Mesothelial cell of epicardium (in vitro differentiated cells): Measurements from ENCODE around the gene MYL11. TPM values are rescaled to one million over a fixed set of nuclear protein-coding genes. Genes with fewer than 3 reads are reported as not detected.

Experiments
- DNase-seq, 2 experiments: peaks; one replicate each; pipeline ENCODE4 v3.0.0; 2021; ENCODE audit warnings: low spot score in 2 of 2; ENCODE audit not compliant: unreplicated experiment in 2 of 2
- H3K27ac Mint-ChIP-seq: 2 replicates; pipeline ENCODE4 v1.8.0; 2021; ENCODE audit warnings: mixed read lengths
- H3K27me3 Mint-ChIP-seq: 2 replicates; pipeline ENCODE4 v1.8.0; 2021; ENCODE audit warnings: low read depth, mixed read lengths
- H3K36me3 Mint-ChIP-seq: 2 replicates; pipeline ENCODE4 v1.8.0; 2021; ENCODE audit warnings: mixed read lengths
- H3K4me1 Mint-ChIP-seq: 2 replicates; pipeline ENCODE4 v1.8.0; 2021; ENCODE audit warnings: mixed read lengths
- H3K4me3 Mint-ChIP-seq: 2 replicates; pipeline ENCODE4 v1.8.0; 2021; ENCODE audit warnings: mild to moderate bottlenecking, moderate library complexity, mixed read lengths
- H3K9me3 Mint-ChIP-seq: 2 replicates; pipeline ENCODE4 v1.8.0; 2021; ENCODE audit warnings: mixed read lengths
- CTCF ChIP-seq: fragments of 200-600 bp; sonication (generic); IDR thresholded peaks from one replicate; pipeline ENCODE4 v1.5.0; 2021; ENCODE audit warnings: antibody characterized with exemption; ENCODE audit not compliant: unreplicated experiment
- total RNA-seq: library from RNA; stranded (reverse); gene quantifications from 3 replicates; pipeline ENCODE4 v1.2.1, GENCODE V29; 2021

Gene MYL11
- total RNA-seq, 1 donor from 2014 or later: 4.4 TPM

- Mint-ChIP-seq H3K27ac (no peak overlapping the region), H3K27me3 (no peaks in the 10 kb centered on the region), H3K4me3 (no peak overlapping the region), H3K9me3 (no peaks in the 10 kb centered on the region), H3K36me3 (peaks cover 28% of the 10 kb centered on the region), H3K4me1 (peaks cover 9% of the 10 kb centered on the region)
- no peak for TF ChIP-seq CTCF
- DNase-seq: no peak
Measured at GRCh38 chr16:30421010-30421409, 46.4 kb downstream of the MYL11 start.

Other genes starting within 250 kb of the MYL11 start
- 7.0 to 8.9 TPM (median 7.0 TPM) in 3 replicates for gene CORO1A, start 191.2 kb upstream of the MYL11 start, total RNA-seq
- 56.7 to 64.5 TPM (median 58.1 TPM) in 3 replicates for gene BOLA2B, start 181.1 kb upstream of the MYL11 start, total RNA-seq
- gene SLX1A, start 180.9 kb upstream of the MYL11 start, total RNA-seq: 28.2 to 39.6 TPM (median 30.3 TPM) in 3 replicates
- 27.4 to 31.2 TPM (median 27.6 TPM) in 3 replicates for gene SULT1A3, start 175.5 kb upstream of the MYL11 start, total RNA-seq
- 34.8 to 38.6 TPM (median 37.1 TPM) in 3 replicates for gene NPIPB13, start 126.3 kb upstream of the MYL11 start, total RNA-seq
- 63.7 to 63.9 TPM (median 63.9 TPM) in 3 replicates for gene CD2BP2, start 19.5 kb upstream of the MYL11 start, total RNA-seq
- gene TBC1D10B, start 4.3 kb upstream of the MYL11 start, total RNA-seq: 59.6 to 64.1 TPM (median 64.0 TPM) in 3 replicates
- 0.86 to 1.6 TPM (median 1.4 TPM) in 3 replicates for gene SEPTIN1, start 7.8 kb downstream of the MYL11 start, total RNA-seq
- 24.2 to 25.2 TPM (median 24.8 TPM) in 3 replicates for gene ZNF48, start 20.6 kb downstream of the MYL11 start, total RNA-seq
- 10.7 to 12.6 TPM (median 11.8 TPM) in 3 replicates for gene ZNF771, start 32.8 kb downstream of the MYL11 start, total RNA-seq
- gene DCTPP1, start 55.2 kb downstream of the MYL11 start, total RNA-seq: 31.8 to 35.4 TPM (median 33.1 TPM) in 3 replicates
- 27.3 to 29.5 TPM (median 29.3 TPM) in 3 replicates for gene SEPHS2, start 71.1 kb downstream of the MYL11 start, total RNA-seq
- 0.45 TPM in 1 of 3 replicates, not detected in the others for gene ITGAL, start 97.9 kb downstream of the MYL11 start, total RNA-seq
- gene ZNF768, start 151.8 kb downstream of the MYL11 start, total RNA-seq: 41.2 to 42.2 TPM (median 41.9 TPM) in 3 replicates
- 12.4 to 16.4 TPM (median 15.2 TPM) in 3 replicates for gene ZNF747, start 160.1 kb downstream of the MYL11 start, total RNA-seq
- gene ZNF764, start 183.6 kb downstream of the MYL11 start, total RNA-seq: 16.5 to 18.2 TPM (median 17.0 TPM) in 3 replicates
- 10.1 to 12.0 TPM (median 11.3 TPM) in 3 replicates for gene ZNF688, start 196.9 kb downstream of the MYL11 start, total RNA-seq
- gene ZNF785, start 210.9 kb downstream of the MYL11 start, total RNA-seq: 28.0 to 31.9 TPM (median 29.0 TPM) in 3 replicates
- gene ZNF689, start 235.6 kb downstream of the MYL11 start, total RNA-seq: 12.1 to 13.7 TPM (median 12.4 TPM) in 3 replicates